Activated naive CD4-positive, alpha-beta T cell treated with anti-CD3 and anti-CD28 coated beads for 36 hours (primary cell): Measurements from ENCODE around the gene UCP2. TPM values are rescaled to one million over a fixed set of nuclear protein-coding genes. Genes with fewer than 3 reads are reported as not detected.

Experiments
- CTCF ChIA-PET: fragments of 350-600 bp; sonication (Branson Sonifier 250); formaldehyde crosslinking; loops from one replicate; lab custom pipeline; 2021; ENCODE audit warnings: antibody characterized with exemption; lab: Charles Lee
- DNase-seq: peaks from one replicate; pipeline ENCODE4 v3.0.0-alpha.2; 2020
- H3K27ac Mint-ChIP-seq: one replicate; pipeline ENCODE4 v1.8.0; 2021; ENCODE audit warnings: mild to moderate bottlenecking, mixed read lengths
- H3K27me3 Mint-ChIP-seq: one replicate; pipeline ENCODE4 v1.8.0; 2021; ENCODE audit warnings: low read depth, mixed read lengths
- H3K36me3 Mint-ChIP-seq: one replicate; pipeline ENCODE4 v1.8.0; 2021; ENCODE audit warnings: low read depth, mixed read lengths
- H3K4me1 Mint-ChIP-seq: one replicate; pipeline ENCODE4 v1.8.0; 2021; ENCODE audit warnings: low read depth, mixed read lengths
- H3K4me3 Mint-ChIP-seq: one replicate; pipeline ENCODE4 v1.8.0; 2021; ENCODE audit warnings: mild to moderate bottlenecking, moderate library complexity, mixed read lengths
- H3K9me3 Mint-ChIP-seq: one replicate; pipeline ENCODE4 v1.8.0; 2021; ENCODE audit warnings: mixed read lengths
- intact Hi-C: fragments of 100-400 bp; cut with micrococcal nuclease; formaldehyde crosslinking; loops from one replicate; pipeline ENCODE4 v1.15.1; 2023
- total RNA-seq, 2 experiments: library from RNA; stranded (reverse); gene quantifications; one replicate each; pipeline ENCODE4 v1.2.3, GENCODE V29; 2021

UCP2 gene
- total RNA-seq, 2 experiments from 2014 or later, result 149 to 157 TPM

DNA sequence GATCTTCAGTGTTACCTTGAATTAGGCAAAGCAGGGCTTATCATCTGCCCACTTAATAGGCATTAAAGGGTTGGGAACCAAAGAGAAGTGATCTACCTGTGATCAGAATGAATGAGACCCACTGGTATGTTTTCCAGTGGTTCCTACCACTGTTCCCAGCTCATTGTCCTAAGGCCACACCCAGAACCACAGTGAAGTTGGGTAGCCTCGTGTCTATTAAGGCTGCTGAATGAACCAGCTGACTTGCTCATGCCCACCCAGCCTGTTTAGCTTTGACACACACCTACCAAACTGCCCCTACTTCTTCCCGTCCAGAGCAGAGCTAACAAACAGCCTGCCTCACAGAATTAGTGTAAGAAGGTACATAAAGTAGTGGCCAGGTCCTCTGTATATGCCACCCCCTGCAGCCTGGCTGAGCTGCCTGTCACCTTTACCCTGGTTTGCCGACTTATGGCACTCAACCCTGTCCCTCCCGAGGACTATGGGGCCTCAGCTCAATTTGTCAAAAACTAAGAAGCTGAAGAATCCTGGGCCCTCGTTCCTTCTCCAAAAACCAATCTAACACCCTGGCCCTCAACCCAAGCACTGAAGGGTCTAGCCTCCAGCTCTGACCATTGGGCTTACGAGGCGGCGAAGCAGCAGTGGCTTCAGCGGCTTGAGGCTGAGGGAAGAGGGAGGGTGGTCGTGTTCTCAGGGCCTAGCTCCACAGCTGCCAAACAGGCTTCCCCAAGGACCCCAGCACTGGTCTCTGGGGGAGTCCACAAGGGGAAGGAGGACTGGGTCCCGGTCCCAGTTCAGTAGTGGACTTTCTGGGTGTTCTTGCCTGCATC is 9.8 kb downstream of the UCP2 start:
- H3K27me3 Mint-ChIP-seq, result no peaks in the 10 kb centered on the region
- peaks cover 93% of the 10 kb centered on the region for H3K4me1 Mint-ChIP-seq
- CTCF ChIA-PET, result interaction anchor here (0.7 to 1.9 kb wide), 4 partner anchors 9 to 30 kb away, joined by 3 to 5 read pairs (median 3); no protein-coding TSS in a partner anchor
- peak overlapping the region; percentile 85 for H3K27ac Mint-ChIP-seq
- no peak for DNase-seq
- H3K9me3 Mint-ChIP-seq, result no peaks in the 10 kb centered on the region
- H3K36me3 Mint-ChIP-seq, result peaks cover 31% of the 10 kb centered on the region
- intact Hi-C loops, result no loop called here
- no peak overlapping the region for H3K4me3 Mint-ChIP-seq

DNA sequence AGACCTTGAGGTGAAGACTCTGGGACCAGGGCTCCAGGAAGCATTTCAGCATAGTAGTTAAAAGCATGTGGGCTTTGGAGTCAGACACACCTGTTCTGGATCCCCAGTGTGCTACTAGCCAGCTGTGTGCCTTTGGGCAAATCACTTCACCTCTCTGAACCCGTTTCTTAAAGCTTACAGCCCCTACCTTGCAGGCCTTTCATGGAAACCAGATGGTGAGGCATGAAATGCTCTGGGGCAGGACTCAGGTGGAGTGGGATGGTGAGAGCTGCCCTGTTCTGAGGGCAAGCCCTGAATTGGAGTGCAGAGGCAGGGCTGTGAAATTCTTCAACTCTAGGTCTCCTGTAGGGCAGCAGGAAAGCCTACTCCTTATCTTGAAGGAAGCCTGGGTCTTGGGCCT is 10.5 kb downstream of the UCP2 start:
- peaks cover 91% of the 10 kb centered on the region for H3K4me1 Mint-ChIP-seq
- H3K9me3 Mint-ChIP-seq, result no peaks in the 10 kb centered on the region
- H3K27me3 Mint-ChIP-seq, result no peaks in the 10 kb centered on the region
- intact Hi-C loops, result no loop called here
- peak overlapping the region; percentile 85 for H3K27ac Mint-ChIP-seq
- CTCF ChIA-PET, result interaction anchor here (0.6 to 1.9 kb wide), 3 partner anchors 25 to 811 kb away, joined by 3 to 8 read pairs (median 5); no protein-coding TSS in a partner anchor
- peaks cover 26% of the 10 kb centered on the region for H3K36me3 Mint-ChIP-seq
- H3K4me3 Mint-ChIP-seq, result no peak overlapping the region
- DNase-seq, result no peak

DNA sequence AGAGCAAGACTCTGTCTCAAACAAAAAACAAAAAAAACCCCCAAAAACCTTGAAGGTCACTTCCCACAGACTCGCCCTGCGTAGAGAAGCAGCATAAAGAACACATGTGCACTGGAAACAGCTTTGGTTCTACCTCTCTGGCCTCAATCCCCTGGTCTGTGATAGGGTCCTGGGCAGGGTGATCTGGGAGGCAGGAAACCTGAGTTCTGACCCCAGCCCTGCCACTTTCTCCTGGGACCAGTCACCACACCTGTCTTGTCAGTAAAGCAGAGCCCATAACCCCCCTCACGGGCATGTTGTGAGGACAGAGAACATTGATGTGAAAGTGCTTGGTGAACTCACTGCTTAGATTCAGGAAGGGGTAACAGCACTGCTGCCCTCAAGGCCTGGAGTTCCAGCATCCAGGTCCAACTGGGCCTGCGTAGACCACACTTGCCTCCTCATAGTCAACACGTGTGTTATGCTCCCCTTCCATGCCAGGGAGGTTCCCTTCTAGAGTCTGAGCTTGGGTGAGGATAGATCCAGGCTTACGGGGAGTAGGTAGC is 11.4 kb downstream of the UCP2 start:
- Mint-ChIP-seq H3K9me3 (no peaks in the 10 kb centered on the region), H3K4me1 (peaks cover 83% of the 10 kb centered on the region), H3K27me3 (no peaks in the 10 kb centered on the region), H3K36me3 (peaks cover 17% of the 10 kb centered on the region), H3K27ac (peak overlapping the region; percentile 77), H3K4me3 (no peak overlapping the region)
- CTCF ChIA-PET, result interaction anchor here (0.6 to 1.9 kb wide), 3 partner anchors 26 to 812 kb away, joined by 3 to 5 read pairs (median 4); no protein-coding TSS in a partner anchor
- DNase-seq, result no peak
- intact Hi-C loops, result no loop called here

DNA sequence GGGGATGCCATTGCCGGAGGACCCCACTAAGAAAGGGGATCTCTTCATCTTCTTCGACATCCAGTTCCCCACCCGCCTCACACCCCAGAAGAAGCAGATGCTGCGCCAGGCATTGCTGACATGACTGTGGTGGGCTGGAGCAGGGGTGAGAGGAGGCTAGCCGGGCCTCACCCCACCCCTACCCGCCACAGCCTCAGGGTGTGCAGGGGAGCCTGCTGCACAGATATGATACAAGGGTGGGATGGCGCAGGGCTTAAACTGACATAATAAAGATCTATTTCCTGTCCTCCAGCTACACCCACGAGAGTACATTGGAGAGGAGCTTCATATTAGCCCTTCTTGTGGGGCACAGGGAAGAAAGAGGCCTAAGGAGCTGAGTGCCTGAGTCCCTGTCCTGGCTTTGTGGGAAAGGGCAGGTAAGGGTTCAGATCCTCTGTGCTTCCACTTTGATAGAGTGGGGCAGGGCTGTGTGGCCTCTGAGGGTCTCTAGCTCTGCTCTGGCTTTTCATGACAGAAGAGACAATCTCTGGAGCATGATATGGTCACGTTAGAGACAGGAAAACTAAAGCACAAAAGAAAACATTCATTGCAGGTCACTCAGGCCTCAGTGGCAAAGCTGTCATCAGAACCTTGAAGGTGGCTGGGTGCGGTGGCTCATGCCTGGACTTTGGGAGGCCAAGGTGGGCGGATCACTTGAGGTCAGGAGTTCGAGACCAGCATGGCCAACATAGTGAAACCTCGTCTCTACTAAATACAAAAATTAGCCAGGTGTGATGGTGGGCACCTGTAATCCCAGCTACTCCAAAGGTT is 12.4 kb downstream of the UCP2 start:
- peaks cover 9% of the 10 kb centered on the region for H3K36me3 Mint-ChIP-seq
- no peaks in the 10 kb centered on the region for H3K9me3 Mint-ChIP-seq
- no peak for DNase-seq
- H3K27ac Mint-ChIP-seq, result peak overlapping the region; percentile 77
- peaks cover 79% of the 10 kb centered on the region for H3K4me1 Mint-ChIP-seq
- H3K4me3 Mint-ChIP-seq, result no peak overlapping the region
- no peaks in the 10 kb centered on the region for H3K27me3 Mint-ChIP-seq
- intact Hi-C loops, result loop anchor here (1.0 to 10.0 kb wide), 2 partner anchors 10 to 425 kb away; partner anchors contain the start of gene PGM2L1
- CTCF ChIA-PET, result interaction anchor here (1.1 to 1.6 kb wide), 2 partner anchors 9 to 12 kb away, joined by 3 to 5 read pairs; partner anchors contain the start of gene UCP2

DNA sequence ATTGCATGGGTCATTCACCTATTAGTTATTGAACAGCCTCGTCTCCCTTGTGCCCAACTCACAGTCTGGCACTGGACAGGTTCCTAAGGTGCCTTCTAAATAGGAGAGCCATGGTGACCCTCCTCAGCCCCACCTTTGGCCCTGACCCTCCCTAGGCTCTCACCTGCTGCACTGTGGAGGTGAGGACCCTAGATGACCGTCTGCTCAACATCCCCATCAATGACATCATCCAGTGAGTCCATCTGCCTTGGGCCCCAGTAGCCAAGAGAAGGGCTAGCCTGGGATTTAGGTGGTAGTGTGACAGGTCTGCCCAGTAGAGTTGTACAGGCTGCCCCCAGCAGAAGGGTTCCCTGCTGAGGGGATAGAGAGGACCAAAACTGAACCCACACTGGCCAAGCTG is 13.6 kb downstream of the UCP2 start:
- peaks cover 79% of the 10 kb centered on the region for H3K4me1 Mint-ChIP-seq
- CTCF ChIA-PET, result interaction anchor here (2.0 kb wide), 1 partner anchor 11 kb away, joined by 7 read pairs; no protein-coding TSS in a partner anchor
- intact Hi-C loops, result loop anchor here (1.0 to 10.0 kb wide), 2 partner anchors 11 to 426 kb away; partner anchors contain the start of gene PGM2L1

DNA sequence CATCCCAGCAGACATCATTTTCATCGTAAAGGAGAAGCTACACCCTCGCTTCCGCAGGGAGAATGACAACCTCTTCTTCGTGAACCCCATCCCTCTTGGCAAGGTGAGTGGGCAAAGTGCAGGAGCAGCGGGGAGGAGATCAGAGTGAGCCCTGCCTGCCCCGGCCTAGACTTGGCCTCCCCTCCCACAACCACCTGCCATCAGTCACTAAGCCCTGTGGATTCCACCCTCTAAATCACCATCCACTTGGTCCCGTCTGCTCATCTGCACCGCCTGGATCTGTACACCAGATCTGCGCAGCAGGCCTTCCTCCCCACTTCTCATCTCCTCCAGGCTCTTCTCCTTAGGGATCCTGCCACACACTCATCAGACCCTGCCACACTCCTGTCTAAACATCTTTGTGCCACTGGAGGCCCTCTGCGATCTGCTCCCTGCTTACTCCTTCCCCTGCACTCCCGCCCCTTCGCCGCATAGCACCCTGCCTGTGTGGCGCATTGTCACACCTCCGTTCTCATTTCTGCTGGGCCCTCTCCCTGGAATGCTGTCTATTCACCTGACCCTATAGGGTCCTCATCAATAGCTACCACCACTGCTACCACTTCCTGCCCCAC is 14.2 kb downstream of the UCP2 start:
- intact Hi-C loops, result loop anchor here (10.0 kb wide), 1 partner anchor 426 kb away; the partner anchor contains the start of gene PGM2L1
- H3K27me3 Mint-ChIP-seq, result no peaks in the 10 kb centered on the region
- no peaks in the 10 kb centered on the region for H3K9me3 Mint-ChIP-seq
- DNase-seq, result no peak
- CTCF ChIA-PET, result interaction anchor here (2.0 kb wide), 1 partner anchor 12 kb away, joined by 7 read pairs; no protein-coding TSS in a partner anchor
- H3K27ac Mint-ChIP-seq, result peak overlapping the region; percentile 77
- peaks cover 73% of the 10 kb centered on the region for H3K4me1 Mint-ChIP-seq
- H3K4me3 Mint-ChIP-seq, result no peak overlapping the region
- no peaks in the 10 kb centered on the region for H3K36me3 Mint-ChIP-seq

More for the DNA sequence above, 13.6 kb downstream of the UCP2 start:
- no peaks in the 10 kb centered on the region for H3K9me3 Mint-ChIP-seq
- no peaks in the 10 kb centered on the region for H3K27me3 Mint-ChIP-seq
- no peak overlapping the region for H3K4me3 Mint-ChIP-seq
- H3K36me3 Mint-ChIP-seq, result no peaks in the 10 kb centered on the region
- peak overlapping the region; percentile 77 for H3K27ac Mint-ChIP-seq
- DNase-seq, result no peak

DNA sequence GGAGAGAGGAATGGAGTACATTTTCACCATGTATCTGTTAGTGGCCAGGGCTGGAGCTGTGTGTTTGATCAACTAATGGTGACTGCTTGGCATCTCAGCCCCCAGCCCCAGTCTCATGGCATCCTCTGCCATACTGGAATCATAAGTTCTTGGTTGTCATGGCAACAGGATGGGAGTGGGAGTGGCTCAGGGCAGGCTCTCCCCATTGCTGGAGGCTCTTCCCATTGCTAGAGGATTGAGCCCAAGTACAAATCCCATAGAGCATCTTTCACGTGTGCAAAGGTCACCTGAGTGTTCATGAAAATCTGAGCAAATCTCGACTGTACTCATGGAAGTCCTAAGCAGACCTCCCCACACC is 16.9 kb downstream of the UCP2 start:
- H3K27me3 Mint-ChIP-seq, result no peaks in the 10 kb centered on the region
- no peak overlapping the region for H3K4me3 Mint-ChIP-seq
- intact Hi-C loops, result loop anchor here (2.0 to 10.0 kb wide), 2 partner anchors 429 to 483 kb away; partner anchors contain the start of gene PGM2L1
- H3K9me3 Mint-ChIP-seq, result no peaks in the 10 kb centered on the region
- H3K36me3 Mint-ChIP-seq, result no peaks in the 10 kb centered on the region
- DNase-seq, result no peak
- H3K4me1 Mint-ChIP-seq, result peaks cover 49% of the 10 kb centered on the region
- CTCF ChIA-PET, result interaction anchor here (1.1 to 1.6 kb wide), 4 partner anchors 10 to 356 kb away, joined by 3 to 13 read pairs (median 4); no protein-coding TSS in a partner anchor
- H3K27ac Mint-ChIP-seq, result no peak overlapping the region

DNA sequence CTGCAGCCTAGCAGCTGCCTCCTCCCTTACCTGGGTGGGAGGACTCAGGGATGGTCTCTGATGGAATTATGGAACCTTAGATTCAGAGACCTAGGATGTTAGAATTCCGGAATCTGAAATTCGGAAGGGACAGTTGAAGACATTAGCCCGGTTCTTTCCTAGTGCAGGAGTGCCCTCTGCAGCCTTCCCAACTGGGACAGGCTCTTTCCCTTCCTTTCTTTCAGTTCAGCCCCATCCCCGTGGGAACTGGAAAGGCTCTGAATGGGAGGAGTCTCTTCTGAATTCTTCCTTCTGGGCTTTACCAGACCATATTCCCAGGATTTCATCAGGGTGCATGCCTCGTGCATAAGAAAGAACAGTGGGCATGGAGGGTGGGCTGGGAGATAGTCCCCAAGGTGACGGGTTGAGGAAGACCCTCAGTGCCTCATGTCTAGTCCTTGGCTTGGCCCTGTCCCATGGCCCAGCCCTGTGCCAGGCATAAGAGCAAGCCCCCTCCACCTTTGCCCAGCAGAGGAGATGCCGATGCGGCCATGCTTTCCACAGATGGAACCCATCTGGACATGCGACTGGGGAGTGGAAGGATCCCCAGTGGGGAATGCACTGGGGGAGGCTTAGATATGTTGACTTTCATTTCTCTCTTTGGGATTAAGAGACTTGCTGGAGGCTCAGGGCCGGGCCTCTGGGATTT is 17.4 kb downstream of the UCP2 start:
- Mint-ChIP-seq H3K36me3 (no peaks in the 10 kb centered on the region), H3K27ac (no peak overlapping the region), H3K9me3 (no peaks in the 10 kb centered on the region), H3K27me3 (no peaks in the 10 kb centered on the region), H3K4me1 (peaks cover 44% of the 10 kb centered on the region), H3K4me3 (no peak overlapping the region)
- no peak for DNase-seq
- intact Hi-C loops, result loop anchor here (2.0 to 10.0 kb wide), 2 partner anchors 430 to 484 kb away; partner anchors contain the start of gene PGM2L1
- CTCF ChIA-PET, result interaction anchor here (0.6 to 3.1 kb wide), 8 partner anchors 15 to 356 kb away, joined by 3 to 18 read pairs (median 4); no protein-coding TSS in a partner anchor

DNA sequence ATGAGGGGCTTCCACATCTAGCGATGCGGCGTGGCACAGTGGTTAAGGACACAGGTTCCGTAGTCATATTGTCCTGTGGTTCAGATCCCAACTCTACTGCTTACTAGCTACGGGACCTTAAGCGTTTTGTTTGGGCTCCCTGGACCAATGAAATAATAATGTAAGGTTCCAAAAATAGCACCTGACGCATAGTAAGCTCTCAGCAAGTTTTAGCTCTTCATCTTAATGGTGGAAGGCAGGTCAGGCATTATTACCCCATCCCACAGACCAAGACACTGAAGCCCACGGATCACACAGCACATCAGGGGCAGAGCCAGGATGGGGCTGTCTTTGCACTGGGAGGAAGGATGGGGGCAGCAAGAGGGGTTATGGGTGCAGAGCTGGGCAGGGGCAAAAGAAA is 18.8 kb downstream of the UCP2 start:
- intact Hi-C loops, result loop anchor here (1.0 to 10.0 kb wide), 9 partner anchors 16 to 485 kb away; partner anchors contain the start of genes C2CD3, PGM2L1 and PPME1
- no peaks in the 10 kb centered on the region for H3K27me3 Mint-ChIP-seq
- H3K9me3 Mint-ChIP-seq, result no peaks in the 10 kb centered on the region
- CTCF ChIA-PET, result interaction anchor here (0.6 to 3.1 kb wide), 23 partner anchors 9 to 586 kb away, joined by 3 to 18 read pairs (median 4); no protein-coding TSS in a partner anchor
- H3K4me1 Mint-ChIP-seq, result peaks cover 30% of the 10 kb centered on the region
- no peak overlapping the region for H3K4me3 Mint-ChIP-seq
- no peaks in the 10 kb centered on the region for H3K36me3 Mint-ChIP-seq
- no peak for DNase-seq
- H3K27ac Mint-ChIP-seq, result no peak overlapping the region

DNA sequence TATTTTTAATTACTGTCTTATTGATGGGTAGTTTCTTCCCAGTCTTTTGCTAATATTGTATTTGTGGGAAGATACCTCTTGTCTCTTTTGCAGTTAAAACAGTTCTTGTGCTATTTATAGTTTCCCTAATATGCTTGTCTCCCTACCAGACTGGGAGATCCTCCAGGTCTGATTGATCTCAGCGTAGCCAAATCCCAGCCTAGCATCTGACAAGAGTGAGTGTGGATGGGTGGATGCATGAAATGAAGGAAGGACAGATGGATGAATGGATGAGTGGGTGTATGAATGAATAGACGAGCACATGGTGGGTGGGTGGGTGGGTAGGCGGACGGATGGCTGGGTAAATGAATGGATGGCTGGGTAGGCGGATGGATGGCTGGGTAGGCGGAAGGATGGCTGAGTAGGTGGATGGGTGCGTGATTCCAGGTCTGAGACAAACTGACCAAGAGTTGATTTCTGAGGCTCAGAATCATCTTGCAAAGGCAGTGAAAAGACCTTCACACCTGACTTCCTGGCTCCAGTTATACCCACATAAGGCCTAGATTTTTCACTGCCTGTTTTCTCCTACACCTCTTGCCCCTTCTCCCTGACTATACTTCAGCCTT is 20.4 kb downstream of the UCP2 start:
- no peaks in the 10 kb centered on the region for H3K36me3 Mint-ChIP-seq
- H3K27me3 Mint-ChIP-seq, result no peaks in the 10 kb centered on the region
- no peak overlapping the region for H3K4me3 Mint-ChIP-seq
- H3K27ac Mint-ChIP-seq, result no peak overlapping the region
- H3K4me1 Mint-ChIP-seq, result peaks cover 19% of the 10 kb centered on the region
- CTCF ChIA-PET, result interaction anchor here (3.1 kb wide), 1 partner anchor 18 kb away, joined by 18 read pairs; no protein-coding TSS in a partner anchor
- no peaks in the 10 kb centered on the region for H3K9me3 Mint-ChIP-seq
- intact Hi-C loops, result loop anchor here (5.0 to 10.0 kb wide), 2 partner anchors 295 to 433 kb away; partner anchors contain the start of gene PGM2L1
- DNase-seq, result no peak
